GM19397 (cell line): Measurements from ENCODE around the gene ASXL2.

Experiments
- ATAC-seq: cut with Tn5 transposase; IDR thresholded peaks from one replicate; pipeline ENCODE4 v1.9.1; 2021; ENCODE audit warnings: mild to moderate bottlenecking, moderate library complexity; ENCODE audit not compliant: unreplicated experiment

Gene ASXL2

GRCh38 chr2:25698752-25699151, 179.5 kb downstream of the ASXL2 start:
- no peak for ATAC-seq

GRCh38 chr2:25697559-25698341, 180.5 kb downstream of the ASXL2 start:
- ATAC-seq = no peak

DNA sequence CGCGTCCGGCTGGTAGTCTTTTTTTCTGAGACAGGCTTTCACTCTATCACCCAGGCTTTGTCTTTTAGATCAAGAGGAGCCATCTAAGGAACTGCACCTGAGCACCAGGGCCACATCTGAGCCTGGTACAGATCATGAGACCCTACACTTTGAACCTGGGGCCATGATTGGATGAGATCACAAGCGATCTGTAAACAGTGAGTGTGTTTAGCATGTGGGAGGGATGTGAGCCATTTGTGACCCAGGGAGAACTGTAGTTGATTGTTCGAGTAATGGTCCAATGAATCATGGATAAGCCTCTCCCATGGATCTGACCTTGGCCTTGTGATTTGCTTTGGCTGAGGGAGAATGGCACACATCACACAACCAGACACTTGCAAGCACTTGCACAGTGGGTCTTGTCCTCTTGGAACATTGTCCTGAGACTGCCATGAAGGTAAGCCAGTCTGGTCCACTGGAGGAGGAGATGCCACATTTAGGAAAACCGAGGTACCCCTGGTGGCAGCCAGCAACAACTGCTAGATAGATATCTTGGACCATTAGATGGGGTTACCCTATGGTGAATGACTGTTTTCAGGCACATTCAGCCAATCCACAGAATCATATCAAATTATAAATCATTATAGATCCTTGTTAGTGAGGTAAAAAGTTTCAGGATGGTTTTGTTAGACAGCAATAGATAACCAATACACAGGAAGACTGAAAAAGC, 185.4 kb downstream of the ASXL2 start:
- no peak for ATAC-seq

- no peak for ATAC-seq
Observed at GRCh38 chr2:25692143-25692542, 186.1 kb downstream of the ASXL2 start.

GRCh38 chr2:25690058-25690457, 188.2 kb downstream of the ASXL2 start:
- ATAC-seq = no peak

- no peak for ATAC-seq
Observed at GRCh38 chr2:25688236-25688635, 190.1 kb downstream of the ASXL2 start.

GRCh38 chr2:25685741-25686140, 192.5 kb downstream of the ASXL2 start:
- ATAC-seq = no peak

- ATAC-seq = no peak
Observed at GRCh38 chr2:25684577-25685473, 193.5 kb downstream of the ASXL2 start.
